ENCODE measurements around the gene TFCP2L1.

The TFCP2L1 gene

DNA sequence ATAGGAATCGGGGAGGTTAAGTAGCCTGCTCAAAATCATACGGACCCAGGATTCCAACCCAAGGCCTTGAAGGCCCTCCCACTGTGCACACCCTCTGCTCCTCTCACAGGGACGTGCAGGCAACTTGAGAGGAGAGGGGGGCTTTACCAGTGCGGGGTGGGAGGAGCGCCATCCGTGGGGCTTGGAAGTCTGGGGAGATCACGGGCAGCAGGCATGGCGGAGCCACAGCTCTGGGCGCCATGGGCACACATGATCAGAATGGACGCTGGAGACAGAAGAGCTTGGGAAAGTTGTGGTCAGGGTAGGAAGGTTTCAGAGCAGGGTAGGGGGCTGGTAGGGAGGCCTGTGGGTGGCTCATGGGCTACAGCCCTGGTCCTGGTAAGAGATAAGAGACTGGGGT, 70.7 kb downstream of the TFCP2L1 start:
- no peak for DNase-seq

DNA sequence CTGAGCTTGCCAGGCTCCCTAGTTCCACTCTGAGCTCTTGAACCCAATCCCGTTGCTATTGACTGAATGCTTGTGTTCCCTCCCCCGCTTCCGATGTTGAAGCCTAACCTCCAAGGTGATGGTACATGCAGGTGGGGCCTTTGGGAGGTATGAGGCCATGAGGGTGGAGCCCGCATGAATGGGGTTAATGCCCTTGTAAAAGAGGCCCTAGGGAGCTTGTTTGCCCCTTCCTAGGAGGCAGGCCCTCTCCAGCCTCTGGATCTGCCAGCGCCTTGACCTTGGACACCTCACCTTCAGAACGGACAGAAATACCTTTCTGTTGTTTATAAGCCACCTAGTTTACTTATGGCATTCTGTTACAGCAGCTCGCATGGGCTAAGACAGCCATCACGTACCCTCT, 71.6 kb downstream of the TFCP2L1 start:
- DNase-seq: no peak

DNA sequence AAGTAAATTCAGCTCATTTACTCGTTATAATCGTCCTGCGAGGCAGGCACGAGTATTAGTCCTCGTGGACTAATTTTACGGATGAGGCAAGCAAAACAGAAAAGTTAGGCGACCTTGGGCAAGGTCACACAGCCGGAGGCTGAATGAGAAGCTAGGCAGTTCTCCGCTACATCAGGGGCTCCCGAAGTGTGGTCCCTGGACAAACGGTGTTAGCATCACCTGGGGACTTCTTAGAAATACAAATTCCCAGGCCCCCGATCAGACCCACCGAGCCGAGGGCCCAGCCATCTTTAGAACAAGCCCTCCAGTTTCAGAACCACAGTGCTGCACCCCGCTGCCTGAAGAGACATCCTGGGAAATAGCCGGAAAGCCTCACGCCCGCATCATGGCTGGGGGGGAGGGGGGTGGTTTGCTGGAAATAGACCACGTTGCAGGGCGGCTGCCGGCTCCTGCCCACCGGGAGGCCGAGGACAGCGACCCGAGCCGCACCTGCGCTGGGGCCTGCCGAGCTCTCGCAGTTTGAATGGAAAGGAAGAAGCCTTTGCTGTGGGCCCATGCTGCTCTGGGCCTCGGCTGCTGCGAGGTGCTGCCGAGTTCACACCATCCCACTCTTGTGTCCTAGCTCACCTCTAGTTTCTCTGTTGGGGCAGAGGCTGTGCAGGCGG, 72.2 kb downstream of the TFCP2L1 start:
- DNase-seq: no peak

DNA sequence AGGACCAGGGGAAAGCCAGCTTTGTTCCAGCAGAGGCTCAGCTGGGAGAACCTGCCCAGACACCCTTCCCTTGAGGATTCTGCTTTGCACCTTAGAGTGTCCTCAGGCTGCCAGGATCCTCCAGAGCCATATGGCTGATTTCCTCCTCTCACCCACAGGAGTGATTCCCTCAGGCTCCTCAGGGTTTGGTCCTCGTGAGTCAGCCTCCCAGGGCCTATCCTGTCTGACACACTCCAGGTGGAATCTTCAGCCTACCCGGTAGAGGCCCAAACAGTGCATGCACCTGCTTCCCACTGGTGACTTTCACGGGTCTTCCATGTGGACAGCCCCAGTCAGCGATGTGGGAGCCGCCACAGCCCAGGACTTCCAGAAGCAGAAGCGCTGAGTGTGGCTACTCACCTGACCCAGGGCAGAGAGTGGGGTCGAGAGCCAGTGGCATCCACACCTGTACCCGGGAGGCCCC, 73.3 kb downstream of the TFCP2L1 start:
- DNase-seq: no peak

DNA sequence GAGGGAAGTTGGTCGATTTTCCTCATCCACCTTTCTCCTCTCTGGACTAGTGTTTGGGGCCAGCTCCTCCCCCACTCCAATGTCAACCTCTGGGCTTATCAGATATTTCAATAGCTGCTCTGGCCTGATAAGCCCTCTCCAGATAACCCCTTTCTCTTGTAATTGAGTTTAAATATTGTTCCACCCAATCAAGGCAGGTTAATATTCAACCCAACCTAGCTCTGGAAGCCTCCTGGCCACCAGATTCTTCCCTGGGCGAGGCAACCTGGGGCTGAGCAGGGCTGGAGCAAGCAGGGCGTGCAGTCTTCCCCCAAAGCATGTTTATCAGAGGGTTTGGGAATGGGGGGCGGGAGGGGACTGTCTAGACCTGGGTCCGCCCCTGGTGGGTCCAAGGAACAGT, 73.8 kb downstream of the TFCP2L1 start:
- no peak for DNase-seq

DNA sequence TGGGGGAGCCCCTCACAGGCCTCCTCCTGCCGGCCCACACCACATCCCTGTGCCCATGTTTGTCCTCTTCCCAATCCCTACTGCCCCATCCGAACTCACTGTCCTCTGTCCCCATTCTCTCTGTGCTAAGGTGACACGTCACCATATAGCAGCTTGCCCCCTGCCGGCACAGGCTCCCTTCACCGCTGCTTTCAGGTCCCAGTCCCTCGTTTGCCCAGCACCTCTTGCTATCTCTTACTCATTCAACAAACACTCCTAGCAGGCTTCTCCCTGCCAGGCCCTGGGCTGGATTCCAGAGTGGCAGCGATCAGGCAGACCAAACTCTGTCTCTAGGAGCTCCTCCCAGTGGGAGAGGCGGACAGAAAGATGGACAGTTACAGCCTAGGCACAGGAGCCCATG, 74.3 kb downstream of the TFCP2L1 start:
- no peak for DNase-seq

DNA sequence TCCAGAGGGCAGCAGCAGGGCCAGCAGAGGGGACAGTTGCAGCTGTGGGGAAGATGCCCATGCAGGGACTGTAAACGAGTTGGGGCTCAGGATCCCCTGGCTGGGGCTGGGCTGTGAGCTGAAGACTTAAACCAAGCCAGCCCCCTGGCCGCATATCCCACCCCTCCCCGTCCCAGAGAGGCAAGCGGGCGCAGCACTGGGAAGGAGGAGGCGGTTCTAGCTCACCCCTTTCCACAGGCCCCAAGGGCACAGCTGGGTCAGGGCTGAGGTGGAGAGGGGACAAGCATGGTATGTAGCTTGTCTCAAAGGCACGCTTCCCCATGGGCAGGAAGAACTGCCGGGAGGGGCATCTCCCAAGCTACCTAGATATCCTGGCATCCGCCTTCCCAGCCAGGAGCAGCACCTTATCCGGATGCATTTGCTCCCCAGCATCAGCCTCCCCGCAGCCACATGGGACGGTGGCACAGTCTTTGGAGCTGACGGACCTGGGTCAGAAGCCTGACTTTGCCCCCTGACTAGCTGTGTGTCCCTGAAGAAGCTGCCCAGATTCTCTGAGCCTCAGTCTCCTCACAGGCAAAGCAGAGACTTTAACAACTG, 75.9 kb downstream of the TFCP2L1 start:
- no peak for DNase-seq

DNA sequence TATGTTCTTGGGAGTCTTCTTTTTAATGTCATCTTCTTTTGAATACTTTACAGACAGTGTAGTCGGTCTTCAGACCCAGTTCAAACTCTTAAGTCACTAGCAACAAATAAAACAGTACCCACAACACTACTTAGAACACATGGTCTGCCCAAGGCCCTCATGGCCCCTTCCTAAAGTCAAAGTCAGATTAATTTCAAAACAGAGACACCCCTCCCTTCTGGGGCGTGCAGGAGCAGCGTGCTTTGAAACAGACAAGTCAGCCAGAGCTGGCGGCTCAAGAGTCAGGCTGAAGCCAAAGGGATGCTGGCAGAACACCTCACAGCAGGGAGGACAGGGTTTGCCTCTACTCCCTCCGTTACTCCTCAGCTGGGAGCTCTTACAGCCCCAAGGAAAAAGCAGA, 77.5 kb downstream of the TFCP2L1 start:
- no peak for DNase-seq

DNA sequence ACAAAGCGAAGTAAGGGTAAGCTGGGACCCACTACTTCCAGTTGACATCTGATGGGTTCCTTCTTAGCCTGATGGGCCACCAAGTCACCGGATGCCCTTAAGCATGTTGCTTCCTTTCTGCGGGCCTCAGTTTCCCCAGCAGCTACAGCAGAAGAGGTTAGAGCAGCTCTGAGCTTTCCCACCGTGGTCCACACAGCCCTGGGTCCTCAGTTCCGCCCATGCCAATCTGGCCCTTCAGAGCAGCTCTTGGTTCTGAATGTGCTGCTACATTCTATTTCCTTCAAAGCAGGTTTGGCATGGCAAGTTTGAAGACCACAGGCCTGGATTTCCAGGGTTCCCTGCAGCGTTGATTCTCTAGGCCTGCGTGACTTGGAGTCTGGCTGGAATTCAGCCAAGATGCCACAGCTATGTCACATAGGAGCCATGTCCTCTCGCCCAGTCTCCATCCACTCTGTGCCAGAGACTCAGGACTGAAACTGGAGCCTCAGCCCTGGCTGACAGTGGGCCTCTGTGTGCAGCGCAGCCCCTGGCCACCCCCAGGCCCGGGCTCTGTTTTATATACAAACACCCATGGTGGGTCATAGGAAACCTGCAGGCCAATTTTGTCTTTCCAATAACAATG, 79.6 kb downstream of the TFCP2L1 start:
- no peak for DNase-seq

DNA sequence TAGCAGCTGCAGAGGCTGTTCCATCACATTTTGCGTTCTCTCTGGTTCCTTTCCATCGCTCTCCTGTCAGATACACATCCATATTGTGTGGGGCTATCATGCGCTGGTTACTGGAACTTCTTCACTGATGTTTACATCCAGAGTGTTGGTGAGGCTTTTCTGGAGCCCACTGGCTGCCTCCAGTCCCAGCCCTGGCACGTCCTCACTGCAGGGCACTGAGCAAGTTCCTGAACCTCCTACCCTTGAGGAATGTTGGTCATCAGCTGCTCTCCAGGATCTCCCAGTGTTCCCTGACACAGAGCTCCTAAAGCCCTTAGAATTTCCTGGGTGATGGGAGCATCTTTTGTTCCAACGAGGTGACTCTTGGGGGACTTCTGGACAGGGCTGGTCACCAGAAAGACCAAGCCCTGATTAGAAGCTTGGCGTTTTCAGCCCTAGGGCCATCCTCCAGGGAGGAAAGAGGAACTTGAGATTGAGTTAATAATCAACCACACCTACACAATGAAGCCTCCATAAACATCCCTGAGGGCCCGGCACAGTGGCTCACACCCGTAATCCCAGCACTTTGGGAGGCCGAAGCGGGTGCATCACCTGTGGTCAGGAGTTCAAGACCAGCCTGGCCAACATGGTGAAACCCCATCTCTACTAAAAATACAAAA, 81.3 kb downstream of the TFCP2L1 start:
- DNase-seq: no peak

DNA sequence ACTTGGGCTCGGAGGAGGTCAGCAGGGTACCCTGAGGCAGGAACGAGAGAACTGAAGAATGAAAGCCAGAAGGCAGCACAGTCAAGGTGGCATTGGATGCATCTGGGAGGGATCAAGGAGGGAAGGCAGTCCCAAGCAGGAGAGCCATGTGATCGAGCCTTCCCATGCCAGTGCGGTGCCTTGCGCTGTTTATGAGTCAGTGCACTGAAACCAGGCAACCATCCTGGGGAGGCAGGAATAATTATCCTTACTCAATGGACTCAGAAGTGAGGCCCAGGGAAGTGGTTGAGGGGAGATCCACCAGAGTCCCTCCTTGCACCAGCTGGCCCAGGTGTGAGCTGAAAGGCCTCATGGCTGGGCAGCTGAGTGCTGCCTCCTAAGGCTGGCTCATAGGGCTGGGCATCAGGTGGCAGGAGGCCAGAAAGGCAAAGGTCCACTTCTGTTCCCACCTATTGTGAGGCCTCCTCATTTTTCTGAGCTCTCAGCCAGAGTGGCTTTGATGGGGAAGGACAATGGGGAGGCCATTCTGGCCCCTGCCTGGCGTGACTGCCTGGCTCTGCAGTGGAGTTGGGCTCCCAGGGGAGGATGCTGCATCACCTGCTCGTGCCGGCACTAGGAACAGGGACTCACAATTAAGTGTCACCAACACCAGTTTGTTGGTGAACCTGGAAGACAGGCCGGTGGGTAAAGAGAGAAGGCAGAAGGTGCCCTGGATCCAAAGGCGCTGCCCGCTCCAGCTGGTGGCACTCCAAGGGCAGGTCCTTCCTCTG, 82.3 kb downstream of the TFCP2L1 start:
- DNase-seq: no peak

DNA sequence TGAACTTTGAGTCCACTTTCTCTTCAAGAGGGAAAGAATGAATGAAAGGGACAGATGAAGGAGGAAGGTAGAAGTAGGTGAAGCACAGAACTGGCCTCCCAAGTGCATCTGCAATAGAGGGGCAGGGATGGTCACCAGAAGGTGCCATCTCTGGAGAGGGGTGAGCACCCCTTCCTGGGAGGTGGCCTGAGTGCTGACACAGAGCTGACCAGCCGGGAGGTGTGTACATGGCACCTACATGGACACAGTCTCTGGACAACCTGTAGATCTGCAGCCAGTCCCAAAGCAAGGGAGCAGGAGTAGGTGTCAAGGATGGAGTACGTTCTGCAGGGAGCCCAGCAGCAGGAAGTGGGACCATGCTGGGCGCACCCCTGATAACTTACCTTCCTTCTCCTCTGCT, 83.2 kb downstream of the TFCP2L1 start:
- no peak for DNase-seq

DNA sequence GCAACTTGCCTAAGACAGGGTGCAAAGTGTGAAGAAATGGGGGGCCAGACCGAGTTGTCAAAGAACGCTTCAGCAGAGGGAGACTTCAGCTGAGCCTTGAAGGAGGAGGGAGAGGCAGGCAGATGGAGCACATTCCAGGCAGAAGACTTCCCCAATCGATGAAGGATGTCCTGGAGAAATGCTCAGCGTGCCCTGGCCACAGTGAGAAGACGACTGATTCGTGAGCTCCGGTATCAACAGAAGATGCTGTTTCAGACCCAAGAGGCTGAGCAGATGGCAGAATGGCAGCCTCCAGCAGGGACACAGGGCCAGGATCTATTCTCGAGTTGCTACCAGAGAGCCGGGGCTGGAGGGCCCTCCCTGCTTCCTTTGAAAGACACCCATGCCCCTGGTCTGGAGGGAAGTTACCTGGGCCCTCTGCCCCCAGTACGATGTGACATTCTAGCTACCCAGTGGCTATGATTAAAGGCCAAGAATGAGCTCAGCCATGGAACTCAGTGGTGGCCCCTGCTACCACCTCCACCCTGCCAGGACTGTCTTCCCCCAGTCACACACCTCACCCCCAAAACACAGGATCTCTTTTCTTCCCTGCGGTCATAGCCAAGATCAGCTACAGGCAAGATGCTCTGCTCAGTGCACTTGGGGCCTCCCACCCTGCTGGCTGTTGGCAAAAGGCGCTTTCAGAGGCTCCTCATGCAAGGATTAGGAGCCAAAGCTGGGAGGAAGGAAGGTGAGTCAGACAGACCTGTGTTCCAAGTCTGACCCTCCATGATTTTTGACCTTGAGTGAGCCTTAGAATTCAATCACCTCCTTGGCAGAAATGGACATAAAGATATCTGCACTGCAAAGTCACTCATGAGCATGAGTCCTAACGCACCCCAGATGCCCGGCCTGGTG, 84.3 kb downstream of the TFCP2L1 start:
- no peak for DNase-seq

DNA sequence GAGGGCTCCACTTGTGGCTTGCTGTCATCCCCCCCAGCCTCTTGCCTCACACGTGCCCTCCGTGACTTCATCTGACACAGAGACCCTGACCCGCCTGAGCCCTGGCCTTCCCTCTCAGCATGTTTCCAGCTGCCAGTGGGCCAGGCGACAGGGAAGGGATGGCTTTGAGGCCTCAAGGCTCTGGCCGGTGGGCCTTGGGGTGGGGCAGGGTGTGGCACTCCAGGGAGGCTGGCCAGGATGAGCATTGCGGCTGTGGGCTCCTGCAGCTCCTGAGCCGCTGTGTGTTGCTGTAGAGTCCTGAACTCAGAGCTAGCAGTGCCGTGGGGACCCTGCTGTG, 85.0 kb downstream of the TFCP2L1 start:
- DNase-seq: no peak

DNA sequence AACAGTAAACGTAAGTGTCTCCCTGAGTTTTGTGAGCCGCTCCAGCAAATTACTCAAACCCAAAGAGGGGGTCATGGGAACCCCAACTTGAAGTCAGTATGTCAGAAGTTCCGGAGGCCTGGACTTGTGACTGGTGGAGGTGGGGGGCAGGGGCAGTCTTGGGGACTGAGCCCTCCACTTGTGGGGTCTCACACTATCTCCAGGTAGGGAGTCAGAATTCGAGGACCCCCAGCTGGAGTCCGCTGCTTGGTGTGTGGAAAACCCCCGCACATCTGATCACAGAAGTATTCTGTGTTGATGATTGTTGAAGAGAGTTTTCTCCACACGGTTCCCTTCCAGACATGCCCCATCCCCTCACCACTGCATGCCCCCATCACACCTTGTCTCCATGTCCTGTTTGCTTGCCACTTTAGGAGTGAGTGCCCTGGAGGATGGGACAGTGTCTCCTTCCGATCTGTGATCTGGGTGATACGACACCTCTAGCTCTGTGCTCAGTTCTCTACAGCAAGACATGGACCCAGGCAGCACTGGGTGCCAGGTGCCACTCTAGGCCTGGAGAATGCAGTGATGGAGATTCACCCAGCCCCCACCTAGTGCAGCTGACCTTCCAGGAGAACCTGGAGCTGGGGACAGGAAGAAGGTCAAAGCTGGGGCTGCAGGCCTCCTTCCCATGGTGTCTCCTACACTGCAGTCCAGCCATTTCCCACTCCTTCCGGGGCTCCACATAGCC, 85.6 kb downstream of the TFCP2L1 start:
- no peak for DNase-seq

DNA sequence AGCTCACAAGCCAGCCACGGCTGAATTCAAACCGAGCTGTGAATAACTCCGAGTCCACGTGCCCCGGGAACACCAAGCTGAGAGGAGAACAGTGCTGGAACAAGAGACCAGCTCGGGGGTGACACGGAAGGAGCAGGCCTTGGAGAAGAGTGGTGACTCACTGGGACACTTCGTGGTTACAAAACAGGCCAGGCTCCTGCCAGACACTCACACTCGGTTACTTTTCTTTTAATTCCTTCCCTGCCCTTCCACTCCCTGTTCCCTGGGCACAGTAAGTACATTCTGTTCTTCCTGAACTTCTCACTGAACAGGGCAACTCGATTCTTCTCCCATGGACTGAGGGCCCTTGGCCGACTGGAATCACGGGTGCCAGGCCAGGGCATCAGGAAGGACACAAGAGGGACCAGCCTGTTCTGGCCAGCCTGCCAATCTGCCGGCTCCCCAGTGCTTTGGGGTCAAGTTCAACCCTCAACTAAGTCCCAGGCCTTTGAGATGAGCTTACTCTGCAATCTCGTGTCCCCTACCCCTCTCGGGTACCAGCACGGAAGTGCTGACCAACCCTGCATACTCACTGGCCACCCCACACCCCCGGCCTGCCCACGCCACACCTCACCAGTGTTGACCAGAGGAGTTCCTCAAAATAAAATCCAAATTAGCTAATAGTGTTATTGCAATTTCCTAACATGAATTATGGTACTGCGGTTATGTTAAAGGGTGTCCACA, 87.5 kb downstream of the TFCP2L1 start:
- no peak for DNase-seq

DNA sequence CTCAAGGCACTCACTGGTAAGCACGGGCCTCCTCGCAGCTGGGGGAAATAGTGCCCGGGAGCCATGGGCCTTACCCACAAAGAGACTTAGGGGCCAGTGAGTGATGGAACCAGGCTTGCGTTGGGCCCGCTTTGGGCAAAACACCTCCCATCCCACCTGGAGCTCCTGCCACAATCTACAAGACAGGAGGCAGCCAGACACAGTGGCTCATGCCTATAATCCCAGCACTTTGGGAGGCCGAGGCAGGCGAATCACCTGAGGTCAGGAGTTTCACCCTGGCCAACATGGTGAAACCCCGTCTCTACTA, 88.2 kb downstream of the TFCP2L1 start:
- no peak for DNase-seq

DNA sequence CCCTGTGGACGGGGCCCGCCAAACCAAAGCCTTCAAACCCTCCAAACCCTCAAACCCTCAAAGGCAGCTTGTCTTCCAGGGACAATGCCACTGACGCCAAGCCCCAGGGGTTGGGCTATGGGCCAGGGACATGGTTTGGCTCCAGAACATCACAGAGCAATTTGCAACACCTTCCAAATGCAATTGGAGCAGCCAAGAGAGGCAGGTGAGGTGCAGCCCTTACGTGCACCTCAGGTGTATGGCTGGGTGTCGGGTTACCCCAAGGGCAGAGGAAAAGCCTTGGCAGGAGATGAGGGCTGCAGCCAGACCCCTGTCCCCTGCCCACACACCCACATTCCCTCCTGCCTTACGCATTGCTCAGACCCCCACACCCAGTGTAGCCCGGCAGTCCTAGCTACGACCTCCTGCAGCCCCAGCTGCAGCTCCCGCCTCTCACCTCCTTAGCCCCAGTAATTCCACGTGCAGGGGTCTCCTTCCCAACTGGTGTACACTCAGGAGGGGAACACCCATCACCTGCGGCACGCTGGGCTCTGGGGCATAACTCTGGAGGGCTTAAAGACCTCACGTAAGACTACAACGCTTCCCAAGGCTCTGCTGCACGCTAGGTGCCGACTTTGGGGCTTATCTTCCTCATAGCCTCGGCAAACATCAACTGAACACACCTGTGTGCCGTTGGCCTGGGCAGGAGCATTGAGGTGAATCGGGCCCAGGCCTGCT, 88.7 kb downstream of the TFCP2L1 start:
- no peak for DNase-seq

DNA sequence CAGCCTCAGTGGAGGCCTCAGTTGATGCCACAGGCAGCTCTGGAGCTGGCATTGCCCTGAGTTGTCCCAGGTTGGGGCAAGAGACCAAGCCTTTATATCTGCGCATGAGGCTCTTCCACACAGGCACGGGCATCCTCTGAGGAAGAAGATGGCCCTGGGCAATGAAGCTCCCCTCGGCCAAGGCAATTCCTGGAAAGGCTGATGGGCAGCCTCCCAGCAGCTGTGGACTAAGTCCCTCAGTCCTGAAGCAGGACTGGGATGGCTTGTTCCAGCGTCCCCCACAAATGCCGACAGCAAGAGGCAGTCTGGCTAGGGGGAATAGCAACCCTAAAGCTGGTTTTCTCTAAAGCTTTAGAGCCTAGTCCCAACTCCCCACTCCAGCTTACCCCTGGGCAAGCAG, 90.0 kb downstream of the TFCP2L1 start:
- no peak for DNase-seq

DNA sequence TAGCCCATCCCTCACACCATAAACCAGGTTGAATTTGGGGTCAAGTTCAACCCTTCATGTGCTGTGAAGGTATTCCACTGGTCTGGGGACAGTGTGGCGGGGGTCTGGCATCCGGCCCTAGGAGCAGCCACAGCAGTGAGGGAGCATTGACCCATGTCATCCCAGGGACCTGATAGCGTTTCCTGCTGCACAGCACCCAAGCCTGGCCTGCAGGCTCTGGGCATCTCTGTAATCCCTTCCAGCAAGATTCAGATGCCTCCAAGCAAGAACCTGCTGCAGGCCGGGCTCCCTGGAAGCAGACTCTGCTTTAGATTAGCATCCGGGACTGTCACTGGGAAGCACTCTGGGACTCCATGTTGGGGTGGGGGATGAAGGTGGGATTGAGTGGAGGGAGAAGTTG, 90.4 kb downstream of the TFCP2L1 start:
- DNase-seq: no peak
